ENCODE measurements around the gene LHX5.

- TF ChIP-seq EZH2phosphoT487 (IDR thresholded peaks at IDR 0.05), result no peak
- TF ChIP-seq CTCF (IDR thresholded peaks at IDR 0.05), result no peak
Measured at GRCh38 chr12:113416091-113416754, 55.4 kb downstream of the LHX5 start.

All from neural progenitor cell (in vitro differentiated cells).